Skin epidermis (tissue), 12 donors: ENCODE measurements around the gene EOLA1.
"Not testable (repeated sequence)": the region's sequence is repeated elsewhere in the genome, so short reads cannot be mapped to it uniquely, and the experiment has no call there.

Source experiments
- H3K27ac ChIP-seq, 21 experiments: fragments of 200-600 bp; sonication (generic) in 11 of 21; one replicate each; pipeline ENCODE4 v1.5.0; 2020; ENCODE audit warnings: mild to moderate bottlenecking in 3 of 21, inconsistent platforms in 2 of 21, moderate library complexity in 2 of 21
- H3K4me3 ChIP-seq, 7 experiments: fragments of 200-600 bp; sonication (generic) in 2 of 7; one replicate each; pipeline ENCODE4 v1.5.0; 2020; ENCODE audit warnings: inconsistent platforms in 2 of 7, mild to moderate bottlenecking in 2 of 7, moderate library complexity in 1 of 7

Gene EOLA1

DNA sequence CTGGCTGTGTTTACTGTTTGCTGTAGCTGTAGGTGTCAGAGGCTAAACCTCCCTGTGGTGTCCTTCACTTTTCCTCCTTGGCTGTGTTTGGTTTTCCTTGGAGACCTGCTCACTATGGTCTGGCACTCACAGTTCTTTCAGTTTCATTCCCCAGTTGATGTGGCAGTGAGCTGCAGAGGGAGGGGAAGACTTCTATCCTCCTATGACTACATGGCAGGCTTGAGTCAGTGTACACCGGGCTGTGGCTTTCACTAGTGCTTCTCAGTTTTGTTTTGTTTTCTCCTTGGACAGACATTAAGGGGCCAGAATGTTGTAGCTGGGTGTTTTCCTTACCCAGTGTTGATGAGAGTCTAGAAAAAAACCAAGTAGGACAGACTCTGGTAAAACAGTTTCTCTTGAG lies 32.6 kb downstream of the EOLA1 start:
- not testable (repeated sequence) for H3K27ac ChIP-seq, H3K4me3 ChIP-seq

DNA sequence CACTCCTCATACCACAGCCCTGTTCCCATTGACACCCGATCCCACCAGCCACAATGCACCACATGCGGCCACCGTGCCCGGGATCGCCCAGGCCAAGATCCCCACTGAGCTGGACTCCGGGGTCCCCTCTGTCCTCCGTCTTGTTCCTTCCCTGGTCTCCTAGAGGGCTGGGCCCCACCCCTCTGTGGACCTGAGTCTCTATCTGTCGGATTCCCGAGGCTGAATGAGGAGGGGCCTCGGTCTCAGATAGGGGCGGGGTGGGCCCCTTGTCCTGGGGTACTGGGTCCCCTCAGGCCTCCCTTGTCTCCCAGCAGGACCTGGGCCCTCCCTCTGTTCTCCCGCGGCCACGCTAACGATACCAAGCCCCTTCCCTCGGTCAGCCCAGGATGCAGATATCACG lies 44.8 kb downstream of the EOLA1 start:
- H3K4me3 ChIP-seq, result not testable (repeated sequence)

DNA sequence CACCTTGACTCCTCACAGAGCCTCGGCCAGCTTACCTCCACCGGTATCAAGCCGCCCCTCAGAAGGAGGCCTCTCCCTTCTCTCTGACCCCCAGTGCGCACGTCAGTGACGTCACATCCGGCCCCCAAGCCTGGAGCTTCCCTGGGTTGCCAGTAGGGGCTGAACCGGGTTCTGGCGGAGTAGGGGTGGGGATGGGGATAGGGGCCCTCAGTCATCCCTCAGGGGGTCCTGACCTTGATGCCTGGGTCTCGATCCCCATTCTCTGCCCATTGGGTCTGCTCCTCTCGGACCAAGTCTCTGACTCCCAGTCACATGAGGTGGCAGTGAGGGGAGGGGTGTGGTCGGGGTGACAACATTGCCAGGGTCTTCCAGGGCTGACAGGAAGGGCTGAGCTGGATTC lies 46.5 kb downstream of the EOLA1 start, which contains the start of gene MAGEA9B:
Gene MAGEA9B, minus strand, starts transcription at position 101 of the 400 bp plus-strand sequence. CDS start 4,280 bp downstream, outside the sequence.
- H3K4me3 ChIP-seq, H3K27ac ChIP-seq: not testable (repeated sequence)

More for the DNA sequence above, 44.8 kb downstream of the EOLA1 start:
- not testable (repeated sequence) for H3K27ac ChIP-seq

DNA sequence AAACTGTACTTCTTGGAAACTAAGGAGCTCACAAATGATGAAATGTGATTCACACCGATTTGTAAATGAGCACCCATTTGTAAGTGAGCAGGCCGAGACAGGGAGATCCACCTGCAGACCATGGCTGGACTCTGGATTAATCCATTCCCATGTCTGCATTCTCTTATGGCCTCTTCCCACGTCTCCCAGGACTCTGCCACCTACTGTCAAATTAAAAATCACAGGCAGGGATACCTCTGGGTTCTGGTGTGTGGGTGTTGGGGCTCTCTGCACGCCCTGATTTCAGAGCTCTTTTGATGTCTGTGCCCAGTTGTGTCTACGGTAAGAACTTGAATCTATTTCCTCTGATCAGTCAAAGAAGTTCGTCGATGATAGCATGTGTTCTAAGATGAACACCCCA lies 50.2 kb downstream of the EOLA1 start:
- not testable (repeated sequence) for H3K4me3 ChIP-seq, H3K27ac ChIP-seq

DNA sequence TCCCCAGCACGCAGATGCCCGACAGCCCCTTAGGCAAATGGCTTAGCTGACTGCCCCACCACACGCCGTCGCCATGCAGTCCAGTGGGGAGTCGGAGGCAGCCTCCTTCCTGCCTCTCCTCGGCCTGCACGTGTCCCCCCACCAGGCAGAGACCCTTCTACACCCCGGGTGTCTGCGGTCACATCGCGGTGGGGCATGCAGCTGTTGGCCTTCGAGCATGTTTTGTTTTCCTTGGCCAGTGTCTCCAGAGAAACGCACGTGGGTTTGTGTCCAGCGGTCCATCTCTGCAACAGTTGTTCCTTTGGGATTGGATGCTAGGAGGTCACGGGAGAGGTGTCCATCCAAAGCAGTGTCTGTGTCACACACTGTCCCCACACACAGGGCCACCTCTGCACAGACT lies 54.4 kb downstream of the EOLA1 start, which contains the start of gene HSFX2:
Gene HSFX2, minus strand, starts transcription at position 101 of the 400 bp plus-strand sequence. CDS start 614 bp downstream, outside the sequence.
- not testable (repeated sequence) for H3K4me3 ChIP-seq

DNA sequence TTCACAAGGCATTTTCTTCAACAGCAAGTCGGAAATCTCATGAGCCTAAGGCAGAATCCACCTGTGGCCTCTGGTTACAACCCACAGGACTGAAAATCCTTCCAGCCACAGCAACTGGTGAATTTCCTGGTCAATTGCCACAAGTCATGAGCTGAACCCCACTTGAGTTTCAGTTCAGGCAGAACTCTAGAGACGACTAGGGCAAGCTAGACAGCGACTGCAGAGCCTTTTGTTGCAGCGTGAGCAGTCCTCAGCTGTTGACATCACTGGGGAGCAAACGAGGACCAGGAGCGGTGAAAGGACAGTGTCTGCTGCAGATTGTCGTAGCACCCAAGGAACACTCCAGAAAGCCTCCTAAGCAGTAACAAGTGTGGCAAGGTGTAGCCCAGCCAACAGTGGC lies 55.1 kb downstream of the EOLA1 start:
- H3K4me3 ChIP-seq, H3K27ac ChIP-seq: not testable (repeated sequence)

More for the DNA sequence above, 54.4 kb downstream of the EOLA1 start, which contains the start of gene HSFX2:
- H3K27ac ChIP-seq, result not testable (repeated sequence)
